Jurkat, Clone E6-1 (cell line): Measurements from ENCODE around the gene POGLUT2.

Source experiments
- DNase-seq: peaks from one replicate; pipeline ENCODE4 v3.0.0-alpha.2; 2011; ENCODE audit warnings: low read depth, low spot score
- H3K4me3 ChIP-seq: 2 replicates; pipeline ENCODE4 v1.5.1; 2011; ENCODE audit warnings: mild to moderate bottlenecking, low read length, control low read depth, moderate library complexity

POGLUT2 gene

DNA sequence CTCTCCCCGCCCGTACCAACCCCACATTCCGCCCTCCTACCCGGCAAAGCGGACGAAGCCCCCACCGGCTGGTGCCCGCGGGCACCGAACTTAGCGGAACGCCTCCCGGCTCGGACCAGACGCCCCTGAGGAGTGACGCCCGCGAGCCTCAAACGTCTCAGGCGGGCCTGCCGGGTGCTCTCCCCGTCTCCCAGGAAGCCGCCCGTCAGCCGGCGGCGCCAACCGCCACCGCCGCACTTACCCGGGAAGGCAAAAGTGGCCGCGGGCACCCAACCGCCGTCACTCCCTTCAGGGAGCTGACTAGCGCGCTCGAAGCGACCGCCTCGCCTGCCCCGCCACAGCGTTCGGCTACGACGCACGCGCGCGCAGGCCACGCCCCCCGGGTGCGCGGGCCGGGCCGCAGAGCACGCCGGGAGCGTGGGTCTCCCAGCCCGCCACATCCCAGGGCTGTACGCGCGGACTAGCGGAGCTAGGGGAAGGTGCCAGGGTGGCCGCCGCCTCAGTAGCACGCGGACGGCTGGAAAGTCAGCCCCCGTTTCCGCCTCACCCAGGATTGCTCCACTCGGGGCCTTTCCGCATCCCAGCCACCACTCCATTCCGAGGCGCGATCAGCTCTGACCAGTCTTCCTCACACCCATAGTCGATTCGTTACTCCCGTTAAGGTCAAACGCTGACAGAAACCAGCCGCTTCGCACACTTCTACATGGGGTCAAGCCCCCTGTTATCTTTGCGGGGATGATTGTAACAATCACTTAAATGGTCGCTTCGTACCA, 25.1 kb downstream of the POGLUT2 start, which contains the start of gene TEX30:
Gene TEX30 (minus strand): TSS at position 346 of the 773 bp plus-strand sequence. CDS start 3,760 bp downstream, outside the sequence.
- DNase-seq = peak; percentile 78
- peak within 1 kb of the TSS; percentile 82 for H3K4me3 ChIP-seq

DNA sequence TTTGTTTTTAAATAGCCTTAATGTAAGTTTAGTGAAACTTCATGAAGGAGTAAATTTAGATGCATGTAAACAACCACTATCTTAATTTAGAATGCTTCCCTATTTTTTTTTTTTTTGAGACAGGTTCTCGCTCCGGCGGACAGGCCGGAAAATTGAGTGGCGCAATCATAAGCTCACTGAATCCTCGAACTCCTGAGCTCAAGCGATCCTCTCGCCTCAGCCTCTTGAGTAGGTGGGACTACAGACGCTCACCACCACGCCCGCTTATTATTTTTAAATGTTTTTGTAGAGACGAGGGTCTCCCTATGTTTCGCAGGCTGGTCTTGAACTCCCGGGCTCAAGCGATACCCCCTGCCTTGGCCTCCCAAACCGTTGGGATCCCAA, 26.7 kb downstream of the POGLUT2 start:
- no peak for DNase-seq
- H3K4me3 ChIP-seq = peak overlapping the region; percentile 82; the same call in 1 of the 2 replicates

DNA sequence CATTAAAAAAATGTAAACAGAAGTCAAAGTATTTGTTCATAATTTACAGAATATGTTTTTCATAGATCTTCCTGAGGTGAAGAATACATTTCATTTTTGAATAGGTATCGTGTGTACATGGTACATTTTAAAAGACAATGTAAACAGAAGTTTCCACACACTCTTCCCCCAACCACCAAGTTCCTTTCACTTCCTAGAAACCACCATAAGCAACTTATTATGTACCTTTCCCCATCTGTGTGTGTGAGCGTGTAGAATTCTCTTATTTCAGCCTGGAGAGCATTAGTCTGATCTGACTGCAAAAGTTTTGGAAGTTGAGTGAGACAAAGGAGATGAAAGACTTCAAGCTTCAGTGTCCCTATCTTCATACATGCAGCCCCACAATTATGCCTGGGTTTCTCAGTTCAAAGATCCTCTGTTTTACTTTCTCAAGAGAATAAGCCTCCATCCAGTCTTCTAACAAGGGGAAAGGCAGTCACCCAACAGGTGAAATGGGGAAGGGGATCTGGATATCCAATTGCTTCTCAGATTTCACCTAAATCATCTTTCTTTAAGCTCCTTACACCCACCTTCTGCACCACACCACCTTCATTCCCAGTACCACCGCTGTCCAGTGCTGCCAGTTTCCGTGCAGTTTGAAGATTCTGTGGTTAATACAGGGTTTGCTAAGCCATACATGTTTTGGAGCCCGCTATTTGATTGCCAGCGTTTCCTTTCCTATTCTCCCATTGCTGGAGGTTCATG, 27.3 kb downstream of the POGLUT2 start:
- no peak overlapping the region for H3K4me3 ChIP-seq
- DNase-seq = no peak

DNA sequence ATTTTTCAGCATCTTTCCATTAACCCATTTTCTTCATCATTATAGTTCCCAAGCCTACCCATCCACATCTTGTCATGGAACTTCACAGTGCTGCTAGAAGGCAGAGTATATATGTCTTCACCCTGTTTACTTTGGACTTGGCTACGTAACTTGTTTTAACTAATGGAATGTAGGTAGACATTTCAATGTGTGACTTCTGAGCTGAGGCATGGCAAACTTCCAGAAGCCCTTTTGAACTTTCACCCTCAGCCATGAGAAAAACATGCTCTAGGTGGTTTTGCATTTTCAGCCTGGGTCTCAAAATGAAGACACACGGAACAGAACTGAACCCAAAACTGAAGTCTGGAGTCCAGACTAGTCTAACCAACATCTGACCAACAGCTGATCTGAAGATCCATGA, 28.3 kb downstream of the POGLUT2 start:
- H3K4me3 ChIP-seq = no peak overlapping the region
- DNase-seq = no peak

DNA sequence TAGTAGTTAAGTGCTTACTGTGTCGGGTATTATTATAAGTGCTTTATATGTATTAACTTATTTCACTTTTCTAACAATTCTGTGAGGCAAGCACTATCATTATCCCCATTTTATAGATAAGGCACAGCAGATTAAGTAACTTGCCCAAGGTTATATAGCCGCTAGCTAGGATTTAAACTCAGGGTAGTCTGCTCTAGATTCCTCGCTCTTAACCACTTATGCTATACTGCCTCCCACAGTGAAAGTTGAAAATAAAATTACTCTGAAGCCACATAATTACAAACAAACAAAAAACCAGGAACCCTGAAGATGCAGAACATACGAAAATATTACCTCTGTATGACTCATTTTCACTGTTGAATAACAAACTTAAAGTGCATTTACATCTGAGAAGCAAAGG, 29.1 kb downstream of the POGLUT2 start:
- DNase-seq = no peak
- no peak overlapping the region for H3K4me3 ChIP-seq

DNA sequence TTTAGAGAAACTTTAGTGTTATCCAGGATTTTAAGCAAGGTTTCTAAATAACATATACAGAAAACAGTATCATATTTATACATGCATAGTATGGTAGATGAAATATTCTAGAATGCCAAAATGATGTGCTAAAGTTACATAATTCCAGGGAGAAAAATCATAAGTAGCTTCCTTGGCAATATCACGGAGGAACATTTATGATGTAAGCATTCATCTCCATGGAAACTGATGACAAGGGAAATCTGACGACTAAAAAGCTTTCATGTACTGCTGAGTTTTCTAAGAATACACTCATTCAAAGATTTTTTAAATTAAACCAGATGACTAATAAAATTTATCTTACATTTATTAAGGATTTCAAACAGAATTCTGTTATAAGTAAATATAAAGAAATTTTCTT, 29.9 kb downstream of the POGLUT2 start:
- DNase-seq = no peak
- H3K4me3 ChIP-seq = no peak overlapping the region

DNA sequence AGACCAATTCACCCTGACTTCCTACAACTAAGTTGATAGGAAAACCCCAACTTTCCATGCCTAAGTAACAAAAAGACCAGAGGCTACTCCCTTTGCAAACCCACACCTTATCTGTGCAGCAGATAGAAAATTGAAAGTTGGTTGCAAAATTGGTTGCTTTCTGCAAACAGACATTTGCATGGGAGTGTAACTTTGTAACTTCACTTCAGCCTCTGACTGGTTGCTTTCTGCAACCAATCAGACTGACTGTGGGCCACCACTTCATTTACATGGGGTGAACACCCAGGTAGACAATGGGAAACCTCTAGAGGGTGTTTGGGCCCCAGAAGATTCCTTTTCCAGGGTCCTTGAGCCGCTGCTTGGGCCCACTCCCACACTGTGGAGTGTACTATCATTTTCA, 35.0 kb downstream of the POGLUT2 start:
- H3K4me3 ChIP-seq = no peak overlapping the region
- no peak for DNase-seq

DNA sequence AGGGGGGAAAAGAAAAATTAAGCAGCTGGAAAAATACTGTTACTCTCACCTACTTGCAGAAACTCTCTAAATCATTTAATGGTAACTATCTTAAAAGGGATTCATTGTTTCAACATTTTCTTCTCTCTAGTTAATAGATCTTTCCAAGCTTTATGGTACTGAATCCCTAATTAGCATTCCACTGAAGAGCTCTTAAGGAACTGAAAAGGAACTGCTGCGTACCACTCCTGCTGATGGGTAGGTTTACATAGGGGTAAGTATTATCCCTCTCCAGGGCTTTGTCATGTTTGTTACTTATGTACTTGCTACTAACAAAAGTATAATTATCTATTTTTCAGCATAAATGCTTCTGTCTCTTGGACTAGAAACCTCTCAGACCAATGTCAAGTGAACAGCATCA, 37.7 kb downstream of the POGLUT2 start:
- H3K4me3 ChIP-seq = no peak overlapping the region
- DNase-seq = no peak

DNA sequence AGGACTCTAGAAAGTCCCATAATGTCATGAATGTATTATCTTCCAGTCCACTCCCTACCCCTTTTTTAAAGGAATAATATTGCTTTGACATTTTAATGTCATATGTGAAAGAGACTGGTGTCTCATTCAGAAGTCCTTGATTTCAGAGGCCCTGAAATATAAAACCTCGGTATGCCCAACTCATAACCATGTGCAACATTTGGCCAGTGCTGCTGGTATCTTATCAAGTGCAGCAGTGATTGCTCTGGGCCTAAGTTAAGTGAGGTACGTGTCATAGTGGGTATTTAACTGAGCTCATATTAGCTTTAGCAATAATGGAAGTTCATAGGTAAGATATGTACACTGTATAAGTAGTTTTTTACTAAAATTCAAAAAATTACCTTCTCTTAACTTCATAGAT, 39.9 kb downstream of the POGLUT2 start:
- DNase-seq = no peak
- H3K4me3 ChIP-seq = no peak overlapping the region

DNA sequence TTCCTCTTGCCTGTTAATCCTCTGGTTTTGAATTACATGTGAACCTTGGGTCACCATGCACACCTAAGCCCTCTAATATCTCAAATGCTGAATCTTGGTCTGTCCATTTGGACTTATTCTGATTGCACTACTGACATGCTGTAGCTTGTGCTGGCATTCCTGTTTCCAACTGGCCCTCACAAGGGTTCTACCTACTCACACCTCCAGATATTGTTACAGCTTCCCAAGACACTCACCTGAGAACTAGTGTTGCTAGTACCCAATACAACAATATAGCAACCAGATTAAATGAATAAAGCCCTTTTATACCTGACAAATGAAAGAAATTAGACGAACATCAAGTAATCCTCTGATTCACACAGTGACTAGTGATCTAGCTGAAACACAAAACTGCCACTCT, 41.8 kb downstream of the POGLUT2 start:
- no peak for DNase-seq
- no peak overlapping the region for H3K4me3 ChIP-seq

DNA sequence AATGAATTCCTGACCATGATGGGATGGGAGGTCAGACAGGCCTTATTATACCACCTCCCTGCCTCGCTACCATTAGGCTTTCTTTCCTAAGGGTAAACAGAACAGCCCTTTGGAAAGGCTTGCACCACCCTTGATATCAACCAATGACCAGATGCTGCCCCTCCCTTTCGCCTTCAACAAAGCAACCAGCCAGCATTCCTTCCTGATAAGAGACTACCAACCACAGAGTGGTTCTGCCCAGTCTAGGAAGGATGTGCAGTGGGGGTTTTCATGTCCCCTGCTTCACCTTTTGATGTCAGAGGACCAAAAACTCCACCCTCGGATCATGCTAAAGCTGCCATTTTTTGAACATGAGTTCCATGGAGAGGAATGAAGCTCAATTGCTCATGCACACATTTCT, 46.9 kb downstream of the POGLUT2 start:
- no peak overlapping the region for H3K4me3 ChIP-seq
- DNase-seq = no peak

DNA sequence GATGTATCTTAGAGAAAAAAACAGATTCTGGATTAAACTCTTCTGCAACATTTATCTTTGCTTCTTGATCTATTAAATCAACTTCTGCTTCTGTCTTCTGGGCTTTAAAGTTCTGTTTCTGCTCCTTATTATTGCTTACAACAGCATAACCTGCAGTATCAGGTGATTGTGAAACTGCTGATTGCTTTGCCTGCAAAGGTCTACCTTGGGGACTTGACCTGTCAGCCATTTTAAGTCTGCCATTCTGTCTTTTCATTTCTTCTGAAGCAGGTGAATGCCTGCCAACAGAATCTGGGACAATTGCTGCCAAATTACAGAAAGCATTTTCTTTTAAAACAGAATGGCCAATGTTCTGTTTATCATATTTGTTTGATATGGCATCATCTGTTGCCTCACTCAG, 56.3 kb downstream of the POGLUT2 start:
- DNase-seq = no peak
- H3K4me3 ChIP-seq = no peak overlapping the region

DNA sequence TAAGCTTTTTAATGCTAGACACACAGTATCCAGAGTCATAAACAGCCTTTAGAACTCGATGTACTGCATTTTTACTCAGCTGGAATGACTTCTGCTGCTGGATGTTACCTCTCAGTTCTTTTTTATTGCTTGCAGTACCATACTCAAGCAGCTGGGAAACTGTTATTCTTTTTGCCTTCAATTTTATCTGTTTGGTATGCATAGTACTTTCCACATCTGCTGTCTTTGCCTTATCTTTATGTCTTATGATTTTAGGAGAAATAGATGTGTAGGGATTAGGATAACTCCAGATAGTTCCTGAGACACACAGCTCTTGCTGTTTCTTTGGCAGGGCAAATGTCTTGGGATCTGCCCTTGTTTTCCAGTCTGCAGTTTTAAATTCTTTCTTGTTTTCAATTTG, 56.7 kb downstream of the POGLUT2 start:
- no peak overlapping the region for H3K4me3 ChIP-seq
- DNase-seq = no peak
